Measurements from ENCODE around the gene HECTD1. TPM values are rescaled to one million over a fixed set of nuclear protein-coding genes. Genes with fewer than 3 reads are reported as not detected.
A peak's percentile ranks its signal among the peaks of the same experiment; 100 is the strongest.
"Not testable (repeated sequence)": the region's sequence is repeated elsewhere in the genome, so short reads cannot be mapped to it uniquely, and the experiment has no call there.

The HECTD1 gene
- total and polyA plus RNA-seq, 12 donors = 49.5 to 189 (median 151) TPM

DNA sequence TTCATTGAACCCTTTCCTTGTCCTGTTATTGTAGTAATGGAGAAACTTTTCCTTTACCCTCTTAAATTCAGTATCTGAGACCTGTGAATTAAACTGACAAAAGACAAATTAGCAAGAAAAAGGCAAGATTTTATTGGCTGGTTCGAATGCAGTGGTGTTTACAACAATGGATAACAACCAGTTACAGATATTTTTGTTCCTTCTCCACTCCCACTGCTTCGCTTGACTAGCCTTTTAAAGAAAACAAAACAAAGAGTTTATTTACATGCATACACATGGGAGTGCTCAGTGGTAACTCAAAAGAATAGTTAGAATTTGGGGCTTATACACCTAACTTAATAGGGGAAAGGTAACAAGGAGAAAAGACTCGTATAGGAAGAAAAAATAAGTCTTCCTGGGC lies 37.0 kb upstream of the HECTD1 start:
- no peaks in the 10 kb centered on the region for H3K9me3 ChIP-seq
- WGBS, 2 donors = 80 to 82% methylated on average over 3 of the region's 3 CpGs
- no peak overlapping the region for H3K27ac ChIP-seq
- no peak for DNase-seq
- no peaks in the 10 kb centered on the region for H3K36me3 ChIP-seq
- TF ChIP-seq, protein P1, sequence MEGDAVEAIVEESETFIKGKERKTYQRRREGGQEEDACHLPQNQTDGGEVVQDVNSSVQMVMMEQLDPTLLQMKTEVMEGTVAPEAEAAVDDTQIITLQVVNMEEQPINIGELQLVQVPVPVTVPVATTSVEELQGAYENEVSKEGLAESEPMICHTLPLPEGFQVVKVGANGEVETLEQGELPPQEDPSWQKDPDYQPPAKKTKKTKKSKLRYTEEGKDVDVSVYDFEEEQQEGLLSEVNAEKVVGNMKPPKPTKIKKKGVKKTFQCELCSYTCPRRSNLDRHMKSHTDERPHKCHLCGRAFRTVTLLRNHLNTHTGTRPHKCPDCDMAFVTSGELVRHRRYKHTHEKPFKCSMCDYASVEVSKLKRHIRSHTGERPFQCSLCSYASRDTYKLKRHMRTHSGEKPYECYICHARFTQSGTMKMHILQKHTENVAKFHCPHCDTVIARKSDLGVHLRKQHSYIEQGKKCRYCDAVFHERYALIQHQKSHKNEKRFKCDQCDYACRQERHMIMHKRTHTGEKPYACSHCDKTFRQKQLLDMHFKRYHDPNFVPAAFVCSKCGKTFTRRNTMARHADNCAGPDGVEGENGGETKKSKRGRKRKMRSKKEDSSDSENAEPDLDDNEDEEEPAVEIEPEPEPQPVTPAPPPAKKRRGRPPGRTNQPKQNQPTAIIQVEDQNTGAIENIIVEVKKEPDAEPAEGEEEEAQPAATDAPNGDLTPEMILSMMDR (IDR thresholded peaks at IDR 0.05) = no peak
- peaks cover 0 to 17% (median 12%) of the 10 kb centered on the region in 9 donors for H3K4me1 ChIP-seq
- no peaks in the 10 kb centered on the region for H3K27me3 ChIP-seq
- no peak overlapping the region for H3K4me3 ChIP-seq
- no peak for ATAC-seq
- intact Hi-C loops (cut with DNase I) = no loop called here

DNA sequence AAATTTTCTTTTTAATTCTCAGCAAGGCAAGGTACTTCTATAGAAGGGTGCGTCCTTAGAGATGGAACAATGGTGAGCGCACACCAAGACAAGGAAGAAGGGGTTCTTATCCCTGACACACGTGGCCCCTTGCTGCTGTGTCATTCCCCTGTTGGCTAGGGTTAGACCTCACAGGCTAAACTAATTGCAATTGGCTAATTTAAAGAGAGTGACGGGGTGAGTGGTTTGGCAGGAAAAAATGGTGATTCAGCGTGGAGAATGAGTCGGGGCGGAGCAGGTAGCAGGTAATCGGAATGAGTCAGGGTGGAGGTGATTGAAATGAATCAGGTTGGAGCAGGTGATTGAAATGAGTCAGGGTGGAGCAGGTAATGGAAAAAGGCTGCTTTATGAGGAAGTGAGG lies 36.3 kb upstream of the HECTD1 start:
- no peaks in the 10 kb centered on the region for H3K36me3 ChIP-seq
- no peaks in the 10 kb centered on the region for H3K27me3 ChIP-seq
- peaks cover 0 to 17% (median 12%) of the 10 kb centered on the region in 9 donors for H3K4me1 ChIP-seq
- TF ChIP-seq, protein P1 (IDR thresholded peaks at IDR 0.05) = no peak
- intact Hi-C loops (cut with DNase I) = no loop called here
- no peak overlapping the region for H3K4me3 ChIP-seq
- 89 to 93% methylated on average over 8 of the region's 8 CpGs for WGBS, 2 donors
- H3K9me3 ChIP-seq = no peaks in the 10 kb centered on the region
- H3K27ac ChIP-seq = no peak overlapping the region
- DNase-seq (no peak), ATAC-seq (no peak)

DNA sequence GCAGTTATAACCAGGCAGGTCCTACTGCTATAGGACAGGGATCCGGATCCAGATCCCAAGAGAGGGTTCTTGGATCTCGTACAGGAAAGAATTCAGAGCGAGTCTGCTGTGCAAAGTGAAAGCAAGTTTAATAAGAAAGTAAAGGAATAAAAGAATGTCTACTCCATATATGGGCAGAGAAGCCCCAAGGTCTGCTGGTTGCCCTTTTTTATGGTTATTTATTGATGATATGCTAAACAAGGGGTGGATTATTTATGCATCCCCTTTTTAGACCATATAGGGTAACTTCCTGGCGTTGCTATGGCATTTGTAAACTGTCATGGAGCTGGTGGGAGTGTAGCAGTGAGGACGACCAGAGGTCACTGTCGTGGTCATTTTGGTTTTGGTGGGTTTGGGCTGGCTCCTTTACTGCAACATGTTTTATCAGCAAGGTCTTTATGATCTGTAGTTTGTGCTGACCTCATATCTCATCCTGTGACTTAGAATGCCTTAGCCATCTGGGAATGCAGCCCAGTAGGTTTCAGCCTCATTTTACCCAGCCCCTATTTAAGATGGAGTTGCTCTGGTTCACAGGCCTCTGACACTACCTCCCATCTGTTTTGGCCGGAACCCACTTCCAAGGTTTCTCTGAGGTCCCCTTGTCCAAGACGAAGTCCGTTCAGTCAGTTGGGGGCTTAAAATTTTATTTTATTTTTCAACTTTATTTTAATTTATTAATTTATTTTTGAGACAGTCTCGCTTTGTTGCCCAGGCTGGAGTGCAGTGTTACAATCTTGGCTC lies 34.8 kb upstream of the HECTD1 start:
- H3K36me3 ChIP-seq; intact Hi-C loops (cut with DNase I); DNase-seq; H3K9me3 ChIP-seq; H3K27me3 ChIP-seq: not testable (repeated sequence)
- H3K4me3 ChIP-seq = peak overlapping the region in 5 of 10 donors; percentile 17 to 34 (median 22)
- 76 to 77% methylated on average over 10 of the region's 10 CpGs for WGBS, 2 donors
- H3K27ac ChIP-seq = peak overlapping the region in 2 of 10 donors; percentile 23 to 31
- ATAC-seq = peak in 1 of 8 donors; percentile 30
- H3K4me1 ChIP-seq = peaks cover 0 to 17% (median 12%) of the 10 kb centered on the region in 9 donors

DNA sequence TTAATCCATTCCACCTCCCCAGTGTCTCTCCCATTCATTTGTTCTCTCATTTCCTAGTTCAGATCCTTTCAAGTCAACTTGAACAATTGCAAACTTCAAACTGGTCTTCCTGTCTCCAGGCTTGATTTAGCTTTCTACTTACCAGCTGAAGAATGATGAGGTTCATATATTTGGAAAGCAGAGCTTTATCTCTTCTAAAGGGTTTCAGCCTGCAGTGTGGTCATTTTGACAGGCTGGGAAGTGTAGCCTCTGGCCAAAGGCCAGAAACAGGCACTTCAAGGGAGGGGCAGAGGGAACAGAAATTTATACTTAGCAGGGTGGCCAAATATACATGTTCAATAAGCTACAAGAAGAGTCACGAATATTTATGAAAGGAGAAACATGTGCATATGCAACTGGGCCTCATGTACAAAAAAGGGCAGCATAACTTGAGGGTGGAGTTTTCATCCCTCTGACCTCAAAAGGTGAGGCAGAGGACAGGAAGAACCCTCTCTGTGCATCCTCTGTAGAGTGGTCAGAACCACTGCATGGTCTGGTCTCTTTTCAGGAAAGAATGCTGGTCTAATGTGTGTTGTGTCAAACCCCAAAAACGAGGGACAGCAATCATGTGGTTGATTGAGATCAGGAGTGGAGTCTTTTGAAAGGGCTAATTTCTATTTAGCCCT lies 34.0 kb upstream of the HECTD1 start:
- Histone ChIP-seq H3K27ac (peak overlapping the region in 2 of 10 donors; percentile 31), H3K27me3 (no peaks in the 10 kb centered on the region), H3K4me3 (peak overlapping the region in 5 of 10 donors; percentile 17 to 34 (median 22)), H3K9me3 (no peaks in the 10 kb centered on the region), H3K4me1 (peaks cover 0 to 17% (median 12%) of the 10 kb centered on the region in 9 donors), H3K36me3 (no peaks in the 10 kb centered on the region)
- WGBS, 2 donors = 45% methylated on average over 2 of the region's 2 CpGs
- intact Hi-C loops (cut with DNase I) = no loop called here
- DNase-seq (no peak), ATAC-seq (peak in 5 of 8 donors; percentile 42 to 71 (median 55))
- TF ChIP-seq, protein P1 (IDR thresholded peaks at IDR 0.05) = no peak

All from heart right ventricle (tissue), 16 donors.